ENCODE results near the gene GABRG3. TPM values are rescaled to one million over a fixed set of nuclear protein-coding genes. Genes with fewer than 3 reads are reported as not detected.

The GABRG3 gene
- total and polyA plus RNA-seq, 3 experiments from 2014 or later, result not detected

DNA sequence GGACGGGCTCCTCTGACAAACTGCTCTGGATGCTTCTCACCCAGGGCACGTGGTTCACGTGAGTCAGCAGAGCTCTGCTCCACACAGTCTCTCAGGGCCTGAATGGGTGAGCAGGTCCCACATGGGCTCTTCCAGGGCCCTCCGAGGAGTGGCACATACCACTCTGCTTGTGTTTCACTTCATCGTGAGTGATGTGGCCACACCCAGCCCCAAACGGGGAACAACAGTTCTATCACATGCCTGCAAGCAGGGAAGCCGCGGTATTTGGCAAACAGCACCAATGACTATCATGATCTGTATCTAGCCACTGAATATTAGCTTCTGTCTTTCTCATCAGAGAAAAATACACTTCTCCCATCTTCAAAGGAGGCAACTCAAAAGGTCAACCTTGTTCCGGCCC, 352.8 kb downstream of the GABRG3 start:
- Mint-ChIP-seq H3K4me1 (no peaks in the 10 kb centered on the region), H3K9me3 (peaks cover 2 to 18% (median 8%) of the 10 kb centered on the region in 5 donors), H3K27ac (no peak overlapping the region), H3K36me3 (peaks cover 0 to 3% (median 0%) of the 10 kb centered on the region in 3 donors), H3K27me3 (no peaks in the 10 kb centered on the region), H3K4me3 (no peak overlapping the region)
- Histone ChIP-seq H3K36me3 (ENCODE audit: insufficient read depth, low read length) (no peaks in the 10 kb centered on the region), H3K9me3 (ENCODE audit: low read length) (no peaks in the 10 kb centered on the region), H3K4me1 (ENCODE audit: insufficient read depth, low read length) (no peaks in the 10 kb centered on the region), H3K27me3 (ENCODE audit: insufficient read depth, low read length, poor library complexity, severe bottlenecking) (no peaks in the 10 kb centered on the region), H3K4me3 (ENCODE audit: low read length) (no peak overlapping the region), H3K27ac (ENCODE audit: low read depth, low read length) (no peak overlapping the region)
- ChIA-PET CTCF (no interaction called here), POLR2A (no interaction called here)
- no peak for DNase-seq

DNA sequence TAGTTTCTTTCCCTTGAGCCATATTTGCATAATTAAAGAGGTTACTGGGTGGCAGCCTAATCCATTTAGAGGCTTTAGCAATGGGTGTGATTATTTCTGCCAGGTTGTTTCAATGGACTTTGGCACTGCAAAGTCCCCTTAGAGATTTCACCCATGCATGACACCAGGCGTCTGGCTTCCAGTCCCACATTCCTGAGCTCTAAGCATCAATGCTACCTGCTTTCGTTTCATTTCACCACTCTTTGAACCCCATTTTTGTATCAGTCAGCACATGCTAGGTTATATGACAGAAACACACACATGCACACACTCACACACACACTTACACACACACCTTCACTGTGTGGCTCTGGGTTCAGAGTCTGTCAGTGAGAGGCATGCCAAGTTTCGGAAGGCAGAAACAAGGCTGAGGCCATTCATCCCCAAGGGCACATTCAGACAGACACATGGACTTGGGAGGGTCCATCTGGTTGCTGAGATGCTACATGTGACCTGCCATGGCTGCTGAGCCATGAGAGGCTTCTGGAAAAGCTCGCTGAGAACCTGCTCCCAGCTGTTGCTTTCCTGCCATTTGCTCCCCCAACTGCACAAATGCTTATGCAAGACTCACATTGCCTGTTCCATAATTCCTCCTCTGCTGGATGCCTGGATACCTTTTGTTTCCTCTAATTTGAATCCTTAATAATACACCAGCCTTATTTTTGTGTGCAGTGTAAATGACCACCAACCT, 354.1 kb downstream of the GABRG3 start:
- Mint-ChIP-seq H3K27me3 (no peaks in the 10 kb centered on the region), H3K36me3 (peaks cover 0 to 3% (median 0%) of the 10 kb centered on the region in 3 donors)
- CTCF ChIA-PET, result no interaction called here

DNA sequence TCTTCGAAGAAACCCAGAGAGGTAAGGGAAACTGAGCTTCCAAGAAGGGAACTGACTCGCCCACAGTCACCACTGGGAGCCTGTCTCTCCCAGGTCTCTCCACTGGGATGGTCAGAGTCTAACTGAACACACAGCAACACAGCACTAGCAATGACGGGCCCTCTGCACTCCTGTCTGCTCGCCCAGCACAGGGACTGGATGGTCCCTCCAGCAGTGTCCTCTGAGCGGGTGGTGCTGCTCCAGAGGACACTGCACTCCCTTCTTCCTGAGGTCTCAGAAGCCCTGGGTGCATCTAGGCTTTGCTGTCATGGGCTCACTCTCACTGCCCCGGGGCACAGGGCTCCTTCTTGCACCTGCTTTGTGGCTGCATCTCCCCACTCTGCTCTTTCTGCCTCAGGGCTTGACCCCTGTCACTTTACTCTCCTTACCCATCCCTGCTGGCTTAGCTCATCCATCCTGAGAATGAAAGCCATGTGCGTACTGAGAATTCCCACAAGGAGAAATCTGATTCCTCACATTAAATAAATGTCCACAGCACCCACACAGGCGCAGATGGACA, 356.6 kb downstream of the GABRG3 start:
- Histone ChIP-seq H3K9me3 (ENCODE audit: low read length) (no peaks in the 10 kb centered on the region), H3K27ac (ENCODE audit: low read depth, low read length) (no peak overlapping the region), H3K36me3 (ENCODE audit: insufficient read depth, low read length) (no peaks in the 10 kb centered on the region), H3K27me3 (ENCODE audit: insufficient read depth, low read length, poor library complexity, severe bottlenecking) (no peaks in the 10 kb centered on the region), H3K4me3 (ENCODE audit: low read length) (no peak overlapping the region), H3K4me1 (ENCODE audit: insufficient read depth, low read length) (no peaks in the 10 kb centered on the region)
- CTCF ChIA-PET, result no interaction called here
- Mint-ChIP-seq H3K36me3 (no peaks in the 10 kb centered on the region), H3K4me1 (no peaks in the 10 kb centered on the region), H3K27me3 (no peaks in the 10 kb centered on the region), H3K27ac (no peak overlapping the region), H3K4me3 (no peak overlapping the region), H3K9me3 (peaks cover 0 to 11% (median 8%) of the 10 kb centered on the region in 5 donors)
- DNase-seq, result no peak
- POLR2A ChIA-PET, result no interaction called here

More for the DNA sequence above, 354.1 kb downstream of the GABRG3 start:
- H3K4me3 Mint-ChIP-seq, result no peak overlapping the region
- no peaks in the 10 kb centered on the region for H3K9me3 ChIP-seq (ENCODE audit: low read length)
- H3K27me3 ChIP-seq (ENCODE audit: insufficient read depth, low read length, poor library complexity, severe bottlenecking), result no peaks in the 10 kb centered on the region
- H3K36me3 ChIP-seq (ENCODE audit: insufficient read depth, low read length), result no peaks in the 10 kb centered on the region
- H3K27ac ChIP-seq (ENCODE audit: low read depth, low read length), result no peak overlapping the region
- POLR2A ChIA-PET, result no interaction called here
- H3K9me3 Mint-ChIP-seq, result peaks cover 0 to 15% (median 8%) of the 10 kb centered on the region in 5 donors
- H3K27ac Mint-ChIP-seq, result no peak overlapping the region
- no peak overlapping the region for H3K4me3 ChIP-seq (ENCODE audit: low read length)
- H3K4me1 Mint-ChIP-seq, result no peaks in the 10 kb centered on the region
- no peaks in the 10 kb centered on the region for H3K4me1 ChIP-seq (ENCODE audit: insufficient read depth, low read length)
- no peak for DNase-seq

DNA sequence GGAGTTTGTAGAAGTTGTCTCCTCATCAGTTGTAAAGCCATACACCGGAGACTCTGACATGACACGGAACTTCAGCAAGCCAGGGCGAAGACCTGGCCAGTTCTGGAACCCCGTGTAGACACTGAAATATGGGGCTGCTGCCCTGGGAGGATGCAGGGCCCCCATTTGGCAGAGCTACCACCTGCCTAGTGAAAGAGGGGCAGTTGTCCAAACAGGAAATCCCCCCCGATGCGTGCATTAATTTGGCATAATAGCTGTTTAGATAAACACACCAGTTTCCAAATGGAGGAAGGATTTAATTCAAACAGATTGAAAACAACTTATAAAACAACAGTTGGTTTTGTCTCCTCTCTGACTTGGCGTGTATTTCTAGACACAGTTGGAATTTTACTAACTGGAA, 357.2 kb downstream of the GABRG3 start:
- Histone ChIP-seq H3K27ac (ENCODE audit: low read depth, low read length) (no peak overlapping the region), H3K4me3 (ENCODE audit: low read length) (no peak overlapping the region), H3K4me1 (ENCODE audit: insufficient read depth, low read length) (no peaks in the 10 kb centered on the region), H3K27me3 (ENCODE audit: insufficient read depth, low read length, poor library complexity, severe bottlenecking) (no peaks in the 10 kb centered on the region), H3K36me3 (ENCODE audit: insufficient read depth, low read length) (no peaks in the 10 kb centered on the region), H3K9me3 (ENCODE audit: low read length) (no peaks in the 10 kb centered on the region)
- Mint-ChIP-seq H3K4me1 (no peaks in the 10 kb centered on the region), H3K27ac (no peak overlapping the region), H3K9me3 (peaks cover 0 to 11% (median 8%) of the 10 kb centered on the region in 5 donors), H3K4me3 (no peak overlapping the region), H3K27me3 (no peaks in the 10 kb centered on the region), H3K36me3 (no peaks in the 10 kb centered on the region)
- DNase-seq, result no peak
- ChIA-PET CTCF (no interaction called here), POLR2A (no interaction called here)

DNA sequence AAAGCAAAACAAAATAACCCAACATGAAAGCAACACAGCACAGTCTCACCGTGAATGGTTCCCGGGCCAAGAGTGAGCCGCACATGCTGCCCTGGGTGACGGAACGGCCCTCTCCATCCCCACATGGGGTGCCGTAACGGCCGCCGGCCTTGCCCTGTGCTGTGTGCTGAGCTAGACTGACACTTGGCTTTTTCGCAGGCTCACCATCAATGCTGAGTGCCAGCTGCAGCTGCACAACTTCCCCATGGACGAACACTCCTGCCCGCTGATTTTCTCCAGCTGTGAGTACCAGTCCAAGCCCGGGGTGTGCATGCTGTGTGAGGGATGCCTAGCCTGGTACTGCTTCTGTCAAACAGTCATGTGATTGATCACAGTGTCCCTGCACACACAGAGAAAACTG, 357.6 kb downstream of the GABRG3 start:
- H3K27ac Mint-ChIP-seq, result no peak overlapping the region
- H3K4me3 Mint-ChIP-seq, result no peak overlapping the region
- Histone ChIP-seq H3K9me3 (ENCODE audit: low read length) (no peaks in the 10 kb centered on the region), H3K27ac (ENCODE audit: low read depth, low read length) (no peak overlapping the region), H3K36me3 (ENCODE audit: insufficient read depth, low read length) (no peaks in the 10 kb centered on the region), H3K27me3 (ENCODE audit: insufficient read depth, low read length, poor library complexity, severe bottlenecking) (no peaks in the 10 kb centered on the region), H3K4me1 (ENCODE audit: insufficient read depth, low read length) (no peaks in the 10 kb centered on the region), H3K4me3 (ENCODE audit: low read length) (no peak overlapping the region)
- ChIA-PET CTCF (no interaction called here), POLR2A (no interaction called here)
- no peak for DNase-seq
- no peaks in the 10 kb centered on the region for H3K4me1 Mint-ChIP-seq
- H3K9me3 Mint-ChIP-seq, result peaks cover 0 to 11% (median 8%) of the 10 kb centered on the region in 5 donors
- peaks cover 0 to 2% (median 0%) of the 10 kb centered on the region in 3 donors for H3K36me3 Mint-ChIP-seq
- no peaks in the 10 kb centered on the region for H3K27me3 Mint-ChIP-seq

DNA sequence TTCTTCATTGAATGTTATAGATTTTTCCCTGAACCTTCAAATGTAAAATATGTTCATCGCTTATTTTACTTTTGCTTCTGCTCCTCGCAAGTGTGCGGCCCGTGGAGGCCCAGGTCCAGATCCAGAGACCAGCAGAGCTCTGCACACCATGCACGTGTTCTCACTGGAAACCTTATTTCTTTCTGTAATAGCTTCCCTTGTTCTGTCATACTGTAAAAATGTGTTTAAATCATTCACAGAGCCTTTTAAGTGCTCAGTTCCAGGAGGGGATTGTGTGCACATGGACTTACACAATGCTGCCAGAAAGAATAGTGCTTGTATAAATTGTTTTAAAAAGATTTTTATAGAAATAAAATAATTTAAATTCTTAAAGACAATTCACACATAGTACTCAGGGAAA, 359.3 kb downstream of the GABRG3 start:
- DNase-seq, result no peak
- Histone ChIP-seq H3K4me1 (ENCODE audit: insufficient read depth, low read length) (no peaks in the 10 kb centered on the region), H3K9me3 (ENCODE audit: low read length) (no peaks in the 10 kb centered on the region), H3K27ac (ENCODE audit: low read depth, low read length) (no peak overlapping the region), H3K36me3 (ENCODE audit: insufficient read depth, low read length) (no peaks in the 10 kb centered on the region), H3K4me3 (ENCODE audit: low read length) (no peak overlapping the region), H3K27me3 (ENCODE audit: insufficient read depth, low read length, poor library complexity, severe bottlenecking) (no peaks in the 10 kb centered on the region)
- H3K9me3 Mint-ChIP-seq, result peaks cover 0 to 11% (median 4%) of the 10 kb centered on the region in 5 donors
- H3K36me3 Mint-ChIP-seq, result peaks cover 0 to 2% (median 0%) of the 10 kb centered on the region in 3 donors
- no peaks in the 10 kb centered on the region for H3K27me3 Mint-ChIP-seq
- ChIA-PET CTCF (no interaction called here), POLR2A (no interaction called here)
- H3K4me3 Mint-ChIP-seq, result no peak overlapping the region
- H3K4me1 Mint-ChIP-seq, result no peaks in the 10 kb centered on the region
- no peak overlapping the region for H3K27ac Mint-ChIP-seq

DNA sequence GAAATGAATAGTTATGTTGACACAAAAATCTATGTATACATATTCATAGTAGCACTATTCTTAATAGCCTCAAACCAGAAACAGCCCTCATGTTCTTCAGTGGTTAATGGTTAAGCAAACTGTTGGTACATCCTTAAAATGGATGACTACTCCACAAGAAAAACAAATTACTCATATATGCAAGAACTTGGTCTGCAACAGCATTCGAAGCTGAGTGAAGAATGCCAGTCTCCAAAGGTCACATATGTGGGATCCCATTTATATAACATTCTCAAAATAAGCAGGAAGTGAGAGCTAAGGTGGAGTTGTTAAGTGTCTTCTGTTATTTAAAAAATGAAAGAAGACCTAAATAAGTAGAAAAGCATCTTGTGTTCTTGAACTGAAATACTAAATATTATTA, 365.7 kb downstream of the GABRG3 start:
- Histone ChIP-seq H3K36me3 (ENCODE audit: insufficient read depth, low read length) (no peaks in the 10 kb centered on the region), H3K4me1 (ENCODE audit: insufficient read depth, low read length) (no peaks in the 10 kb centered on the region), H3K27me3 (ENCODE audit: insufficient read depth, low read length, poor library complexity, severe bottlenecking) (no peaks in the 10 kb centered on the region), H3K27ac (ENCODE audit: low read depth, low read length) (no peak overlapping the region), H3K4me3 (ENCODE audit: low read length) (no peak overlapping the region), H3K9me3 (ENCODE audit: low read length) (no peaks in the 10 kb centered on the region)
- no peak for DNase-seq
- Mint-ChIP-seq H3K27ac (no peak overlapping the region), H3K27me3 (peaks cover 0 to 1% of the 10 kb centered on the region in 2 donors), H3K9me3 (peaks cover 2 to 9% (median 5%) of the 10 kb centered on the region in 5 donors), H3K4me1 (no peaks in the 10 kb centered on the region), H3K36me3 (peaks cover 0 to 2% (median 0%) of the 10 kb centered on the region in 3 donors), H3K4me3 (no peak overlapping the region)
- POLR2A ChIA-PET, result no interaction called here
- CTCF ChIA-PET, result no interaction called here

DNA sequence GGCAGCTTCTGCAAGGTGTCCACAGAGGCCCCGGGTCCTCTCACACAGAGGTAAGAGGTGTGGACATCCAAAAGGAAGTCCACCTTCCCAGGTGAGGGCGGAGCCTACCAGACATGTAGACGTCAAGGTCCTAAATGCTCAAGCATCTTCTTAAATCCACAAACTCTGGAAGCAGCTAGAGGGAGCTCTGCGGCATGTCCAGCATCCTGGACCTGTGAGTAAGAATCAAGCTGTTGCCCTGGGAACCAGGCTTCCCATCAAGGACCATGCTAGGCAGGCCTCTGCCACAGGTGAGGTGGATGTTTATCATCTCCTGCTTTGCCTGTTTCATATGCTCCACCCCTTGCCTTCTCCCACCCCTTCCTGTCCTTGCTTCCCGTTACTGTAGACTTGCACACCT, 368.2 kb downstream of the GABRG3 start:
- Mint-ChIP-seq H3K36me3 (no peaks in the 10 kb centered on the region), H3K4me3 (no peak overlapping the region), H3K4me1 (no peaks in the 10 kb centered on the region), H3K9me3 (peaks cover 0 to 10% (median 9%) of the 10 kb centered on the region in 5 donors), H3K27me3 (peaks cover 0 to 1% of the 10 kb centered on the region in 2 donors), H3K27ac (no peak overlapping the region)
- Histone ChIP-seq H3K4me3 (ENCODE audit: low read length) (no peak overlapping the region), H3K9me3 (ENCODE audit: low read length) (no peaks in the 10 kb centered on the region), H3K27me3 (ENCODE audit: insufficient read depth, low read length, poor library complexity, severe bottlenecking) (no peaks in the 10 kb centered on the region), H3K4me1 (ENCODE audit: insufficient read depth, low read length) (no peaks in the 10 kb centered on the region), H3K36me3 (ENCODE audit: insufficient read depth, low read length) (no peaks in the 10 kb centered on the region), H3K27ac (ENCODE audit: low read depth, low read length) (no peak overlapping the region)
- ChIA-PET POLR2A (no interaction called here), CTCF (interaction anchor here (0.6 kb wide), 1 partner anchor 84 kb away, joined by 3 read pairs; no protein-coding TSS in a partner anchor)
- no peak for DNase-seq

Measured in CD8-positive, alpha-beta memory T cell (primary cell).